NCI-H187 treated with DMSO at 0.1 percent for 48 hours (cell line): ENCODE measurements around the gene SACM1L.
A peak's percentile ranks its signal among the peaks of the same experiment; 100 is the strongest.

Source experiments
- DNase-seq: peaks from one replicate; lab custom pipeline; 2025; lab: John Stamatoyannopoulos, UW

The SACM1L gene

GRCh38 chr3:45771166-45771775, 82.1 kb downstream of the SACM1L start:
- DNase-seq: no peak

- no peak for DNase-seq
Observed at GRCh38 chr3:45771831-45772230, 82.6 kb downstream of the SACM1L start.

- no peak for DNase-seq
Observed at GRCh38 chr3:45772341-45773035, 83.3 kb downstream of the SACM1L start.

- peak; percentile 1 for DNase-seq
Observed at GRCh38 chr3:45773072-45773471, 83.9 kb downstream of the SACM1L start.

GRCh38 chr3:45773714-45774449, 84.7 kb downstream of the SACM1L start:
- DNase-seq: peak; percentile 43

- DNase-seq: no peak
Observed at GRCh38 chr3:45774581-45775521, 85.7 kb downstream of the SACM1L start.

- DNase-seq: no peak
Observed at GRCh38 chr3:45775571-45776300, 86.5 kb downstream of the SACM1L start.

GRCh38 chr3:45776301-45776595, 87.1 kb downstream of the SACM1L start:
- no peak for DNase-seq

- DNase-seq: no peak
Observed at GRCh38 chr3:45776611-45777010, 87.4 kb downstream of the SACM1L start.

- no peak for DNase-seq
Observed at GRCh38 chr3:45777111-45777745, 88.0 kb downstream of the SACM1L start.

GRCh38 chr3:45777746-45778386, 88.7 kb downstream of the SACM1L start:
- DNase-seq: no peak

- no peak for DNase-seq
Observed at GRCh38 chr3:45778761-45779201, 89.6 kb downstream of the SACM1L start.

GRCh38 chr3:45779746-45780735, 90.8 kb downstream of the SACM1L start:
- no peak for DNase-seq

GRCh38 chr3:45781271-45781670, 92.1 kb downstream of the SACM1L start:
- no peak for DNase-seq

GRCh38 chr3:45781841-45782240, 92.6 kb downstream of the SACM1L start:
- DNase-seq: no peak

GRCh38 chr3:45782381-45782780, 93.2 kb downstream of the SACM1L start:
- DNase-seq: no peak

- DNase-seq: no peak
Observed at GRCh38 chr3:45783667-45784066, 94.5 kb downstream of the SACM1L start.

GRCh38 chr3:45785605-45786150, 96.5 kb downstream of the SACM1L start:
- no peak for DNase-seq
